Measurements from ENCODE around the gene TCP11L2. TPM values are rescaled to one million over a fixed set of nuclear protein-coding genes. Genes with fewer than 3 reads are reported as not detected.

Gene TCP11L2
- total RNA-seq, 1 donor from 2014 or later: 21.7 TPM

GRCh38 chr12:106297075-106297474 lies 5.5 kb upstream of the TCP11L2 start:
- no peaks in the 10 kb centered on the region for H3K36me3 Mint-ChIP-seq
- H3K9me3 Mint-ChIP-seq: no peaks in the 10 kb centered on the region
- DNase-seq (ENCODE audit: low spot score in 2 of 2, unreplicated experiment in 2 of 2): no peak
- H3K4me3 Mint-ChIP-seq: no peak overlapping the region
- no peak overlapping the region for H3K27ac Mint-ChIP-seq
- H3K27me3 Mint-ChIP-seq (ENCODE audit: low read depth): peaks cover 3% of the 10 kb centered on the region
- H3K4me1 Mint-ChIP-seq: peaks cover 8% of the 10 kb centered on the region
- TF ChIP-seq, protein P1, sequence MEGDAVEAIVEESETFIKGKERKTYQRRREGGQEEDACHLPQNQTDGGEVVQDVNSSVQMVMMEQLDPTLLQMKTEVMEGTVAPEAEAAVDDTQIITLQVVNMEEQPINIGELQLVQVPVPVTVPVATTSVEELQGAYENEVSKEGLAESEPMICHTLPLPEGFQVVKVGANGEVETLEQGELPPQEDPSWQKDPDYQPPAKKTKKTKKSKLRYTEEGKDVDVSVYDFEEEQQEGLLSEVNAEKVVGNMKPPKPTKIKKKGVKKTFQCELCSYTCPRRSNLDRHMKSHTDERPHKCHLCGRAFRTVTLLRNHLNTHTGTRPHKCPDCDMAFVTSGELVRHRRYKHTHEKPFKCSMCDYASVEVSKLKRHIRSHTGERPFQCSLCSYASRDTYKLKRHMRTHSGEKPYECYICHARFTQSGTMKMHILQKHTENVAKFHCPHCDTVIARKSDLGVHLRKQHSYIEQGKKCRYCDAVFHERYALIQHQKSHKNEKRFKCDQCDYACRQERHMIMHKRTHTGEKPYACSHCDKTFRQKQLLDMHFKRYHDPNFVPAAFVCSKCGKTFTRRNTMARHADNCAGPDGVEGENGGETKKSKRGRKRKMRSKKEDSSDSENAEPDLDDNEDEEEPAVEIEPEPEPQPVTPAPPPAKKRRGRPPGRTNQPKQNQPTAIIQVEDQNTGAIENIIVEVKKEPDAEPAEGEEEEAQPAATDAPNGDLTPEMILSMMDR (IDR thresholded peaks at IDR 0.05; ENCODE audit: unreplicated experiment): no peak

GRCh38 chr12:106297681-106298080 lies 4.9 kb upstream of the TCP11L2 start:
- no peak for DNase-seq (ENCODE audit: low spot score in 2 of 2, unreplicated experiment in 2 of 2)
- TF ChIP-seq, protein P1 (IDR thresholded peaks at IDR 0.05; ENCODE audit: unreplicated experiment): no peak
- peaks cover 3% of the 10 kb centered on the region for H3K27me3 Mint-ChIP-seq (ENCODE audit: low read depth)
- H3K4me3 Mint-ChIP-seq: no peak overlapping the region
- no peak overlapping the region for H3K27ac Mint-ChIP-seq
- H3K36me3 Mint-ChIP-seq: no peaks in the 10 kb centered on the region
- H3K9me3 Mint-ChIP-seq: no peaks in the 10 kb centered on the region
- peaks cover 8% of the 10 kb centered on the region for H3K4me1 Mint-ChIP-seq

DNA sequence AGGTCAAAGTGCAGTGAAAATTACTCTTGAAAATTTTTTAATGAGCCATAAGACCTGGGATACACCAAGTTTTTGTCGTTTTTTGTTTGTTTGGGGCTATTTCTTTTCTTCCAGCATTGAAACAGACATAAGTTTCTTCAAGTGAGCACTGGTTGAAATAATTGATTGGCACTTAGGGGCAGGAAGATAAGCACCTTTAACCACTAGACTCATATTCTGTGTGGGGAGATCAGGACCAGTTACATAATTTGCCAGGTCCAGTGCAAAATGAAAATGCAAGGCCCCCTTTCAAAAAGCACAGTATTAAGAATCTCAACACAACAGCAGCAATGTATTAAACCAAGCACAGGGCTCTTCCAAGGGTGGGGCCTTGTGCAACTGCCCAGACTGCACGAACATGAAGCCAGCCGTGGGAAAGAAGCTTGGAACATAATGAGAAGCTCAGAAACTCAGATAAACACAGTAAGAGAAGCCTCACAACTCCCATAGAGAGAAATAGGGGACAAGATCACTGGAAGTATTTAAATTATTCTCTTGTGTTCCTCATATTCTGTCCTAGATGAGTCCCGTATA lies 3.2 kb upstream of the TCP11L2 start:
- TF ChIP-seq, protein P1 (IDR thresholded peaks at IDR 0.05; ENCODE audit: unreplicated experiment): no peak
- Mint-ChIP-seq H3K4me3 (no peak overlapping the region), H3K36me3 (no peaks in the 10 kb centered on the region), H3K4me1 (peaks cover 17% of the 10 kb centered on the region), H3K27ac (no peak overlapping the region), H3K27me3 (ENCODE audit: low read depth) (peaks cover under 1% of the 10 kb centered on the region), H3K9me3 (no peaks in the 10 kb centered on the region)
- DNase-seq (ENCODE audit: low spot score in 2 of 2, unreplicated experiment in 2 of 2): no peak

GRCh38 chr12:106300761-106301160 lies 1.8 kb upstream of the TCP11L2 start:
- H3K27me3 Mint-ChIP-seq (ENCODE audit: low read depth): no peaks in the 10 kb centered on the region
- H3K4me3 Mint-ChIP-seq: no peak overlapping the region
- H3K4me1 Mint-ChIP-seq: peaks cover 19% of the 10 kb centered on the region
- TF ChIP-seq, protein P1 (IDR thresholded peaks at IDR 0.05; ENCODE audit: unreplicated experiment): no peak
- no peak for DNase-seq (ENCODE audit: low spot score in 2 of 2, unreplicated experiment in 2 of 2)
- no peaks in the 10 kb centered on the region for H3K9me3 Mint-ChIP-seq
- H3K36me3 Mint-ChIP-seq: no peaks in the 10 kb centered on the region
- H3K27ac Mint-ChIP-seq: no peak overlapping the region

DNA sequence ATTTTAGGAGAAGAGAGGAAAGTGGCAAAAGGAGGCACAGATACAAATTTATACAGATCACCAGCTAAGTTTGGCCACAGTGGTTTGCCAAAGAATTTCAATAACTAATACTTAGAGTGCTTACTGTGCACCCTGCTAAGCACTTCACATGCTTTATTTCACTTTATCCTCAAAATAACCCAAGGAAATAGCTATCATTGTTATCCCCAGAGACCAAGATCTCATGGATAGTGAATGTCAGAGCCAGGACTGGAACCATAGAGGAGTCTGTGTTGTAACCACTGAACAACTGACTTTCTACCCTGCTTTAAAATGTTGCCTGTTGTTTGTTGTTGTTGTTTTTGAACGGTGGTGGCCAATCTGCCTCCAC lies 1.3 kb upstream of the TCP11L2 start:
- H3K27ac Mint-ChIP-seq: peak overlapping the region; percentile 92
- no peaks in the 10 kb centered on the region for H3K27me3 Mint-ChIP-seq (ENCODE audit: low read depth)
- H3K9me3 Mint-ChIP-seq: no peaks in the 10 kb centered on the region
- TF ChIP-seq, protein P1 (IDR thresholded peaks at IDR 0.05; ENCODE audit: unreplicated experiment): no peak
- H3K4me1 Mint-ChIP-seq: peaks cover 19% of the 10 kb centered on the region
- peak overlapping the region; percentile 76 for H3K4me3 Mint-ChIP-seq
- DNase-seq (ENCODE audit: low spot score in 2 of 2, unreplicated experiment in 2 of 2): no peak
- no peaks in the 10 kb centered on the region for H3K36me3 Mint-ChIP-seq

Measured in mesothelial cell of epicardium (in vitro differentiated cells).